Neural progenitor cell (in vitro differentiated cells): Measurements from ENCODE around the gene PNCK.

Source experiments
- CTCF ChIP-seq: fragments of 200-600 bp; sonication (generic); IDR thresholded peaks from 2 replicates; pipeline ENCODE4 v1.5.1; 2017; ENCODE audit warnings: antibody characterized with exemption, mild to moderate bottlenecking
- EZH2 ChIP-seq: fragments of 200-600 bp; sonication (generic); IDR thresholded peaks from 2 replicates; pipeline ENCODE4 v1.6.1; 2017; ENCODE audit warnings: antibody characterized with exemption, mild to moderate bottlenecking, moderate library complexity

DNA sequence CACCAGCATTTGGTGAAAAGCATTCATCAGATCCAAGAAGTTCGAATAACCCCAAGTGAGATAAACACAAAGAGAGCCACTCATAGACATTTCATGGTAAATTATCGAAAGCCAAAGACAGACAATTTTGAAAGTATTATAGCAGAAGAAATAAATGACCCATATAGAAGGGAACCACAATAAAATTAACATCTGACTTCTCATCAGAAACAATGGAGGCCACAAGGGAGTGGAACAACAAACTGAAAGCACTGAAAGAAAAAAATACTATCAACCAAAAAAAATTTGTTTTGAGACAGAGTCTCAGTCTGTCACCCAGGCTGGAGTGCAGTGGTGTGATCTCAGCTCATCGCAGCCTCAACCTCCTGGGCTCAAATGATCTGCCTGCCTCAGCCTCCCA, 14.3 kb downstream of the PNCK start:
- TF ChIP-seq CTCF: no peak
- no peak for TF ChIP-seq EZH2
